ENCODE data around the gene CCDC68.

Gene CCDC68

GRCh38 chr18:54881229-54881768, 78.0 kb downstream of the CCDC68 start:
- no peaks in the 10 kb centered on the region for H3K4me1 ChIP-seq (ENCODE audit: control insufficient read depth in 5 of 5, insufficient read depth in 5 of 5, low read length in 5 of 5)
- H3K27ac ChIP-seq (ENCODE audit: low read depth, low read length): no peak overlapping the region
- H3K4me3 ChIP-seq (ENCODE audit: low read depth in 1 of 5, low read length in 5 of 5): no peak overlapping the region
- peaks cover 0 to 5% (median 0%) of the 10 kb centered on the region in 5 donors for H3K27me3 ChIP-seq (ENCODE audit: control insufficient read depth in 5 of 5, insufficient read depth in 4 of 5, low read length in 5 of 5)
- H3K9ac ChIP-seq (ENCODE audit: low read length in 5 of 5): no peak overlapping the region
- no peaks in the 10 kb centered on the region for H3K36me3 ChIP-seq (ENCODE audit: control insufficient read depth in 5 of 5, insufficient read depth in 5 of 5, low read length in 5 of 5)
- H3K9me3 ChIP-seq (ENCODE audit: control insufficient read depth in 5 of 5, low read length in 5 of 5): no peaks in the 10 kb centered on the region

- no peak overlapping the region for H3K4me3 ChIP-seq (ENCODE audit: low read depth in 1 of 5, low read length in 5 of 5)
- no peaks in the 10 kb centered on the region for H3K4me1 ChIP-seq (ENCODE audit: control insufficient read depth in 5 of 5, insufficient read depth in 5 of 5, low read length in 5 of 5)
- no peak overlapping the region for H3K9ac ChIP-seq (ENCODE audit: low read length in 5 of 5)
- H3K9me3 ChIP-seq (ENCODE audit: control insufficient read depth in 5 of 5, low read length in 5 of 5): no peaks in the 10 kb centered on the region
- H3K27me3 ChIP-seq (ENCODE audit: control insufficient read depth in 5 of 5, insufficient read depth in 4 of 5, low read length in 5 of 5): peaks cover 0 to 5% (median 0%) of the 10 kb centered on the region in 5 donors
- H3K27ac ChIP-seq (ENCODE audit: low read depth, low read length): no peak overlapping the region
- no peaks in the 10 kb centered on the region for H3K36me3 ChIP-seq (ENCODE audit: control insufficient read depth in 5 of 5, insufficient read depth in 5 of 5, low read length in 5 of 5)
Observed at GRCh38 chr18:54880395-54881105, 78.7 kb downstream of the CCDC68 start.

DNA sequence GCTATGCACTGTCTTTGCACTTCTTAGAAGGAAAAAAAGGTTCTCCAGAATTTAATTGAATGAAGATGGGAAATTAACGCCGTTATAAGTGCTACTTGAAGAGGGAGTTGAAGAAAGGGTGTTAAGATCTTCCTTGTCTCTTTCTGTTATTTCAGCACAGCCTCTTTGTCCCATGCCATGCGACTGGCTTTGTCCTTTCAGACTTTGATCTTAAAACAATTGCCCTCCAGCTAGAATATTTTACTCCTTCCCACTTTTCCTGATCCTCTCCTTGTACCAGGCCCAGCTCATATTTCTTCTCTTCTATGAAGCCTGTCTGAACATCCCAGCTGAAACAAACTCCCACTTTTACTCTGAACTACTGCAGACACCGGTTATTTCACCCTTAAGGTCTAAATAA, 79.6 kb downstream of the CCDC68 start:
- H3K9me3 ChIP-seq (ENCODE audit: control insufficient read depth in 5 of 5, low read length in 5 of 5): no peaks in the 10 kb centered on the region

GRCh38 chr18:54878659-54879358, 80.5 kb downstream of the CCDC68 start:
- H3K9ac ChIP-seq (ENCODE audit: low read length in 5 of 5): no peak overlapping the region
- H3K9me3 ChIP-seq (ENCODE audit: control insufficient read depth in 5 of 5, low read length in 5 of 5): no peaks in the 10 kb centered on the region
- H3K4me3 ChIP-seq (ENCODE audit: low read depth in 1 of 5, low read length in 5 of 5): no peak overlapping the region
- H3K27me3 ChIP-seq (ENCODE audit: control insufficient read depth in 5 of 5, insufficient read depth in 4 of 5, low read length in 5 of 5): peaks cover 0 to 5% (median 0%) of the 10 kb centered on the region in 5 donors
- H3K27ac ChIP-seq (ENCODE audit: low read depth, low read length): no peak overlapping the region
- H3K36me3 ChIP-seq (ENCODE audit: control insufficient read depth in 5 of 5, insufficient read depth in 5 of 5, low read length in 5 of 5): no peaks in the 10 kb centered on the region
- no peaks in the 10 kb centered on the region for H3K4me1 ChIP-seq (ENCODE audit: control insufficient read depth in 5 of 5, insufficient read depth in 5 of 5, low read length in 5 of 5)

More for the DNA sequence above, 79.6 kb downstream of the CCDC68 start:
- Histone ChIP-seq H3K9ac (ENCODE audit: low read length in 5 of 5) (no peak overlapping the region), H3K36me3 (ENCODE audit: control insufficient read depth in 5 of 5, insufficient read depth in 5 of 5, low read length in 5 of 5) (no peaks in the 10 kb centered on the region), H3K4me1 (ENCODE audit: control insufficient read depth in 5 of 5, insufficient read depth in 5 of 5, low read length in 5 of 5) (no peaks in the 10 kb centered on the region), H3K4me3 (ENCODE audit: low read depth in 1 of 5, low read length in 5 of 5) (no peak overlapping the region), H3K27me3 (ENCODE audit: control insufficient read depth in 5 of 5, insufficient read depth in 4 of 5, low read length in 5 of 5) (peaks cover 0 to 5% (median 0%) of the 10 kb centered on the region in 5 donors), H3K27ac (ENCODE audit: low read depth, low read length) (no peak overlapping the region)

DNA sequence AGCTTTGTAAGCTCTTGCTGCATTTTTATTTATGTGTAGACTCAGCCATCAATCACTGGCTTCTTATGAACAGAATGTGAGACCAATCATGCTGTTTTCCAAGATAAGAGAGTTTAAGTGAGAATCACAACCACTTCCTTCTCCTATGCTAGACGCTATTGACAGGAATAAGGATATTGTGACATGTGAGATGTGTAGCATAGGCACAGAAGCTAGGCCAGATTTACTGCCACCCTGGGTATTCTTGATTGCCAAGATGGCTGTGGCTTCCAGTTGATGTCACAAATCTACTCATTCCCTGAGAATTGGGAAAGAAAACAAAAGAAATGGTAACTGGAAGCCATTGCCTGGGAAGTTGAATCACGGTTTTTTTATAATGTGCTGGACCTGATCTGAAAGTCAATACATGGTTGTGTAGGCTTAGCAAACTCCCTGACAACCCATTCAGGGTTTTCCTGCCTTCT, 81.1 kb downstream of the CCDC68 start:
- H3K4me1 ChIP-seq (ENCODE audit: control insufficient read depth in 5 of 5, insufficient read depth in 5 of 5, low read length in 5 of 5): no peaks in the 10 kb centered on the region
- no peak overlapping the region for H3K4me3 ChIP-seq (ENCODE audit: low read depth in 1 of 5, low read length in 5 of 5)
- no peak overlapping the region for H3K27ac ChIP-seq (ENCODE audit: low read depth, low read length)
- no peaks in the 10 kb centered on the region for H3K9me3 ChIP-seq (ENCODE audit: control insufficient read depth in 5 of 5, low read length in 5 of 5)
- H3K27me3 ChIP-seq (ENCODE audit: control insufficient read depth in 5 of 5, insufficient read depth in 4 of 5, low read length in 5 of 5): peaks cover 0 to 5% (median 0%) of the 10 kb centered on the region in 5 donors
- no peak overlapping the region for H3K9ac ChIP-seq (ENCODE audit: low read length in 5 of 5)
- no peaks in the 10 kb centered on the region for H3K36me3 ChIP-seq (ENCODE audit: control insufficient read depth in 5 of 5, insufficient read depth in 5 of 5, low read length in 5 of 5)

- H3K27me3 ChIP-seq (ENCODE audit: control insufficient read depth in 5 of 5, insufficient read depth in 4 of 5, low read length in 5 of 5): peaks cover 0 to 3% (median 0%) of the 10 kb centered on the region in 5 donors
- H3K9ac ChIP-seq (ENCODE audit: low read length in 5 of 5): no peak overlapping the region
- no peaks in the 10 kb centered on the region for H3K9me3 ChIP-seq (ENCODE audit: control insufficient read depth in 5 of 5, low read length in 5 of 5)
- no peaks in the 10 kb centered on the region for H3K4me1 ChIP-seq (ENCODE audit: control insufficient read depth in 5 of 5, insufficient read depth in 5 of 5, low read length in 5 of 5)
- no peak overlapping the region for H3K27ac ChIP-seq (ENCODE audit: low read depth, low read length)
- no peaks in the 10 kb centered on the region for H3K36me3 ChIP-seq (ENCODE audit: control insufficient read depth in 5 of 5, insufficient read depth in 5 of 5, low read length in 5 of 5)
- H3K4me3 ChIP-seq (ENCODE audit: low read depth in 1 of 5, low read length in 5 of 5): no peak overlapping the region
Observed at GRCh38 chr18:54877076-54877475, 82.2 kb downstream of the CCDC68 start.

GRCh38 chr18:54875063-54875462, 84.2 kb downstream of the CCDC68 start:
- no peak overlapping the region for H3K4me3 ChIP-seq (ENCODE audit: low read depth in 1 of 5, low read length in 5 of 5)
- no peaks in the 10 kb centered on the region for H3K4me1 ChIP-seq (ENCODE audit: control insufficient read depth in 5 of 5, insufficient read depth in 5 of 5, low read length in 5 of 5)
- no peak overlapping the region for H3K27ac ChIP-seq (ENCODE audit: low read depth, low read length)
- no peaks in the 10 kb centered on the region for H3K36me3 ChIP-seq (ENCODE audit: control insufficient read depth in 5 of 5, insufficient read depth in 5 of 5, low read length in 5 of 5)
- H3K27me3 ChIP-seq (ENCODE audit: control insufficient read depth in 5 of 5, insufficient read depth in 4 of 5, low read length in 5 of 5): no peaks in the 10 kb centered on the region
- no peak overlapping the region for H3K9ac ChIP-seq (ENCODE audit: low read length in 5 of 5)
- H3K9me3 ChIP-seq (ENCODE audit: control insufficient read depth in 5 of 5, low read length in 5 of 5): peaks cover 0 to 3% (median 0%) of the 10 kb centered on the region in 5 donors

DNA sequence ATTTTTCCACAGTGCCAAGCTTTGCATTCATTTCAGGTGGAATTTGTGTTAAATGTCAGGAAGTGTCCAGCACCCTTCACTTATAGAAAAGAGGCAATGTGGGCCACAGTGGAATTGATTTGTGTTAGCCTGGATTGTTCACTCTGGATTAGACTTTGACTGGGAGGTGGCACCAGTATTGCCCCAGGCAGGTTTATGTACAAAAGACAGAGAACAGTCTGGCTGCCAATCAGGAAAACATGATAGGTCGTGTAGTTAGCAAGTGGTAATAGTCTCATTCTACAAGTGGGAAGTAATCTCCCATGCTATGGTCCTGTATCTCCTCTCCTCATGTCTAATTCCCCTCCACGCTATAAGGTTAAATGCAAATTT, 85.4 kb downstream of the CCDC68 start:
- H3K4me3 ChIP-seq (ENCODE audit: low read depth in 1 of 5, low read length in 5 of 5): no peak overlapping the region
- no peak overlapping the region for H3K27ac ChIP-seq (ENCODE audit: low read depth, low read length)
- no peaks in the 10 kb centered on the region for H3K27me3 ChIP-seq (ENCODE audit: control insufficient read depth in 5 of 5, insufficient read depth in 4 of 5, low read length in 5 of 5)
- H3K36me3 ChIP-seq (ENCODE audit: control insufficient read depth in 5 of 5, insufficient read depth in 5 of 5, low read length in 5 of 5): no peaks in the 10 kb centered on the region
- H3K9me3 ChIP-seq (ENCODE audit: control insufficient read depth in 5 of 5, low read length in 5 of 5): peaks cover 0 to 3% (median 0%) of the 10 kb centered on the region in 5 donors
- no peaks in the 10 kb centered on the region for H3K4me1 ChIP-seq (ENCODE audit: control insufficient read depth in 5 of 5, insufficient read depth in 5 of 5, low read length in 5 of 5)
- H3K9ac ChIP-seq (ENCODE audit: low read length in 5 of 5): no peak overlapping the region

GRCh38 chr18:54872681-54873080, 86.6 kb downstream of the CCDC68 start:
- Histone ChIP-seq H3K27ac (ENCODE audit: low read depth, low read length) (no peak overlapping the region), H3K4me3 (ENCODE audit: low read depth in 1 of 5, low read length in 5 of 5) (no peak overlapping the region), H3K9me3 (ENCODE audit: control insufficient read depth in 5 of 5, low read length in 5 of 5) (peaks cover 0 to 3% (median 0%) of the 10 kb centered on the region in 5 donors), H3K9ac (ENCODE audit: low read length in 5 of 5) (no peak overlapping the region), H3K36me3 (ENCODE audit: control insufficient read depth in 5 of 5, insufficient read depth in 5 of 5, low read length in 5 of 5) (no peaks in the 10 kb centered on the region), H3K27me3 (ENCODE audit: control insufficient read depth in 5 of 5, insufficient read depth in 4 of 5, low read length in 5 of 5) (no peaks in the 10 kb centered on the region), H3K4me1 (ENCODE audit: control insufficient read depth in 5 of 5, insufficient read depth in 5 of 5, low read length in 5 of 5) (no peaks in the 10 kb centered on the region)

- no peaks in the 10 kb centered on the region for H3K36me3 ChIP-seq (ENCODE audit: control insufficient read depth in 5 of 5, insufficient read depth in 5 of 5, low read length in 5 of 5)
- H3K9me3 ChIP-seq (ENCODE audit: control insufficient read depth in 5 of 5, low read length in 5 of 5): peaks cover 0 to 3% (median 0%) of the 10 kb centered on the region in 5 donors
- H3K27me3 ChIP-seq (ENCODE audit: control insufficient read depth in 5 of 5, insufficient read depth in 4 of 5, low read length in 5 of 5): no peaks in the 10 kb centered on the region
- H3K4me1 ChIP-seq (ENCODE audit: control insufficient read depth in 5 of 5, insufficient read depth in 5 of 5, low read length in 5 of 5): no peaks in the 10 kb centered on the region
- H3K9ac ChIP-seq (ENCODE audit: low read length in 5 of 5): no peak overlapping the region
- no peak overlapping the region for H3K27ac ChIP-seq (ENCODE audit: low read depth, low read length)
- no peak overlapping the region for H3K4me3 ChIP-seq (ENCODE audit: low read depth in 1 of 5, low read length in 5 of 5)
Observed at GRCh38 chr18:54871231-54871630, 88.0 kb downstream of the CCDC68 start.

Measured in subcutaneous abdominal adipose tissue (tissue), 5 donors.